Panc1 (cell line): ENCODE measurements around the gene SLC35E3. TPM values are rescaled to one million over a fixed set of nuclear protein-coding genes. Genes with fewer than 3 reads are reported as not detected.

Source experiments
- ATAC-seq: fragments of 200-7000 bp; cut with Tn5 transposase; 2 replicates; pipeline ENCODE4 v1.9.1; 2020; ENCODE audit warnings: mild to moderate bottlenecking, moderate library complexity
- Bru-seq: library from RNA; stranded (reverse); fragments of 400-500 nt; gene quantifications from one replicate; lab custom pipeline; 2021; lab: Mats Ljungman, UMichigan
- BruChase-seq, 2 experiments: library from RNA; stranded (reverse); fragments of 400-500 nt; gene quantifications; one replicate each; lab custom pipeline; 2021; lab: Mats Ljungman, UMichigan
- BruUV-seq: library from RNA; stranded (reverse); fragments of 400-500 nt; replicated peaks from 2 replicates; lab custom pipeline; 2021; lab: Mats Ljungman, UMichigan
- CTCF ChIA-PET: fragments of 300-600 bp; sonication (Branson Sonifier 250); formaldehyde crosslinking; loops from one replicate; lab custom pipeline; 2022; ENCODE audit warnings: antibody characterized with exemption; lab: Charles Lee
- POLR2A ChIA-PET: fragments of 300-600 bp; sonication (Branson Sonifier 250); formaldehyde crosslinking; loops from one replicate; lab custom pipeline; 2022; ENCODE audit warnings: antibody characterized with exemption; lab: Charles Lee
- DNase-seq: peaks from one replicate; pipeline ENCODE4 v3.0.0-alpha.2; 2010; ENCODE audit warnings: low read depth, low spot score
- H3K27ac ChIP-seq: 2 replicates; pipeline ENCODE4 v1.5.1; 2011; ENCODE audit warnings: mild to moderate bottlenecking, low read length, inconsistent platforms
- H3K27me3 ChIP-seq: fragments of 200-500 bp; sonication (Bioruptor generic); 2 replicates; pipeline ENCODE4 v1.6.0; 2014; ENCODE audit warnings: low read length, inconsistent platforms; ENCODE audit not compliant: control insufficient read depth, insufficient read depth
- H3K36me3 ChIP-seq: fragments of 200-500 bp; sonication (Bioruptor generic); 2 replicates; pipeline ENCODE4 v1.5.1; 2014; ENCODE audit warnings: inconsistent platforms, mild to moderate bottlenecking, low read length, moderate library complexity; ENCODE audit not compliant: control insufficient read depth, insufficient read depth
- H3K4me1 ChIP-seq: 2 replicates; pipeline ENCODE4 v1.5.1; 2011; ENCODE audit warnings: inconsistent platforms, mild to moderate bottlenecking, low read length, moderate library complexity; ENCODE audit not compliant: control insufficient read depth, insufficient read depth
- H3K4me3 ChIP-seq, 2 experiments: 2 replicates each; pipeline ENCODE4 v1.5.1; 2011 to 2012; ENCODE audit warnings: low read depth in 2 of 2, low read length in 2 of 2, mild to moderate bottlenecking in 2 of 2, inconsistent platforms in 1 of 2, moderate library complexity in 1 of 2
- H3K9me3 ChIP-seq: fragments of 200-500 bp; sonication (Bioruptor generic); 2 replicates; pipeline ENCODE4 v1.5.1; 2014; ENCODE audit warnings: low read depth, mild to moderate bottlenecking, inconsistent platforms, low read length, moderate library complexity; ENCODE audit not compliant: control insufficient read depth, insufficient read depth
- CTCF ChIP-seq: fragments of 450-650 bp; IDR thresholded peaks from 2 replicates; pipeline ENCODE4 v1.5.1; 2017; ENCODE audit warnings: mild to moderate bottlenecking
- POLR2AphosphoS5 ChIP-seq: IDR thresholded peaks from 2 replicates; pipeline ENCODE4 v1.6.1; 2012; ENCODE audit warnings: mild to moderate bottlenecking, low read depth, low read length, moderate library complexity
- SIN3A ChIP-seq: IDR thresholded peaks from 2 replicates; pipeline ENCODE4 v1.6.1; 2012; ENCODE audit warnings: low read depth, mild to moderate bottlenecking, low read length, moderate library complexity, borderline replicate concordance; ENCODE audit not compliant: insufficient read depth
- TCF7L2 ChIP-seq: IDR thresholded peaks from 2 replicates; pipeline ENCODE4 v1.6.1; 2011; ENCODE audit warnings: mild to moderate bottlenecking, low read depth, low read length, inconsistent platforms
- in situ Hi-C: cut with HindIII; loops from 2 replicates; pipeline ENCODE4 v1.10.0; 2016; ENCODE audit warnings: low sequenced_read_pairs, low pct_unique_long_range_greater_than_20kb
- intact Hi-C: fragments of 100-400 bp; cut with micrococcal nuclease; formaldehyde crosslinking; loops from one replicate; pipeline ENCODE4 v1.10.0; 2022; ENCODE audit not compliant: unreplicated experiment
- long read RNA-seq: library from polyadenylated mRNA; unstranded; transcript quantifications from one replicate; pipeline ENCODE4 v2.0.0, GENCODE V29; 2021; ENCODE audit not compliant: unreplicated experiment
- polyA plus RNA-seq: library from polyadenylated mRNA; unstranded; fragments of >200 nt; gene quantifications from one replicate; pipeline ENCODE4 v1.2.1, GENCODE V29; 2012; ENCODE audit warnings: missing spikeins; ENCODE audit not compliant: insufficient read length
- total RNA-seq: library from RNA; stranded (reverse); gene quantifications from one replicate; pipeline ENCODE4 v1.2.1, GENCODE V29; 2021; ENCODE audit not compliant: unreplicated experiment
- TF ChIP-seq, protein P1 (sequence below), 2 experiments: IDR thresholded peaks; 2 replicates each; pipeline ENCODE4 v1.6.1; 2011 to 2012; ENCODE audit warnings: low read depth in 2 of 2, control low read depth in 1 of 2, low read length in 1 of 2, mild to moderate bottlenecking in 1 of 2, moderate library complexity in 1 of 2; ENCODE audit not compliant: insufficient read depth in 1 of 2

Gene SLC35E3
- total RNA-seq (15.9 TPM), Bru-seq, nascent RNA (percentile 70 among the genes with signal in this experiment), BruChase-seq, experiment 1, labeled RNA remaining after a 2-hour chase (percentile 80 among the genes with signal in this experiment), BruChase-seq, experiment 2, labeled RNA remaining after a 6-hour chase (percentile 80 among the genes with signal in this experiment)
- polyA plus RNA-seq, result 10.2 TPM
- long read RNA-seq, full-length matches to known transcripts, result 50 of 68 reads
- long read RNA-seq, partial matches to known transcripts, result 3 of 68 reads
- long read RNA-seq, other reads (novel, unspliced or antisense), result 15 of 68 reads

- peak within 1 kb of the TSS; percentile 75 to 98 for H3K4me3 ChIP-seq
- TF ChIP-seq, protein P1, sequence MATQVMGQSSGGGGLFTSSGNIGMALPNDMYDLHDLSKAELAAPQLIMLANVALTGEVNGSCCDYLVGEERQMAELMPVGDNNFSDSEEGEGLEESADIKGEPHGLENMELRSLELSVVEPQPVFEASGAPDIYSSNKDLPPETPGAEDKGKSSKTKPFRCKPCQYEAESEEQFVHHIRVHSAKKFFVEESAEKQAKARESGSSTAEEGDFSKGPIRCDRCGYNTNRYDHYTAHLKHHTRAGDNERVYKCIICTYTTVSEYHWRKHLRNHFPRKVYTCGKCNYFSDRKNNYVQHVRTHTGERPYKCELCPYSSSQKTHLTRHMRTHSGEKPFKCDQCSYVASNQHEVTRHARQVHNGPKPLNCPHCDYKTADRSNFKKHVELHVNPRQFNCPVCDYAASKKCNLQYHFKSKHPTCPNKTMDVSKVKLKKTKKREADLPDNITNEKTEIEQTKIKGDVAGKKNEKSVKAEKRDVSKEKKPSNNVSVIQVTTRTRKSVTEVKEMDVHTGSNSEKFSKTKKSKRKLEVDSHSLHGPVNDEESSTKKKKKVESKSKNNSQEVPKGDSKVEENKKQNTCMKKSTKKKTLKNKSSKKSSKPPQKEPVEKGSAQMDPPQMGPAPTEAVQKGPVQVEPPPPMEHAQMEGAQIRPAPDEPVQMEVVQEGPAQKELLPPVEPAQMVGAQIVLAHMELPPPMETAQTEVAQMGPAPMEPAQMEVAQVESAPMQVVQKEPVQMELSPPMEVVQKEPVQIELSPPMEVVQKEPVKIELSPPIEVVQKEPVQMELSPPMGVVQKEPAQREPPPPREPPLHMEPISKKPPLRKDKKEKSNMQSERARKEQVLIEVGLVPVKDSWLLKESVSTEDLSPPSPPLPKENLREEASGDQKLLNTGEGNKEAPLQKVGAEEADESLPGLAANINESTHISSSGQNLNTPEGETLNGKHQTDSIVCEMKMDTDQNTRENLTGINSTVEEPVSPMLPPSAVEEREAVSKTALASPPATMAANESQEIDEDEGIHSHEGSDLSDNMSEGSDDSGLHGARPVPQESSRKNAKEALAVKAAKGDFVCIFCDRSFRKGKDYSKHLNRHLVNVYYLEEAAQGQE (IDR thresholded peaks at IDR 0.05; ENCODE audit: insufficient read depth in 1 of 2, low read depth in 2 of 2, low read length in 1 of 2), result no peak
- TF ChIP-seq TCF7L2 (no peak; the same call in 1 of the 2 replicates), POLR2AphosphoS5 (peak; percentile 95), CTCF (no peak), SIN3A (peak; percentile 94)
- POLR2A ChIA-PET, result interaction anchor here (0.5 to 0.6 kb wide), 2 partner anchors 46 to 108 kb away, joined by 3 to 11 read pairs; no protein-coding TSS in a partner anchor
- no peaks in the 10 kb centered on the region for H3K27me3 ChIP-seq
- BruUV-seq, result TSS peak; percentile 66
- no peaks in the 10 kb centered on the region for H3K9me3 ChIP-seq
- peak within 1 kb of the TSS; percentile 97 for H3K27ac ChIP-seq
- peaks cover 8% of the 10 kb centered on the region; the same call in 1 of the 2 replicates for H3K4me1 ChIP-seq
- in situ Hi-C loops, result no loop called here
- H3K36me3 ChIP-seq, result peaks cover 11% of the 10 kb centered on the region
- peak; percentile 58 for DNase-seq
- CTCF ChIA-PET, result interaction anchor here (0.5 to 0.9 kb wide), 2 partner anchors 64 to 84 kb away, joined by 3 to 10 read pairs; no protein-coding TSS in a partner anchor
- ATAC-seq, result peak; percentile 99
- intact Hi-C loops, result no loop called here
These were observed at the start of gene SLC35E3 for GRCh38 chr12:68745904-68746571. SLC35E3 (plus strand) TSS chr12:68746176; CDS start chr12:68746378, 202 bp downstream.

DNA sequence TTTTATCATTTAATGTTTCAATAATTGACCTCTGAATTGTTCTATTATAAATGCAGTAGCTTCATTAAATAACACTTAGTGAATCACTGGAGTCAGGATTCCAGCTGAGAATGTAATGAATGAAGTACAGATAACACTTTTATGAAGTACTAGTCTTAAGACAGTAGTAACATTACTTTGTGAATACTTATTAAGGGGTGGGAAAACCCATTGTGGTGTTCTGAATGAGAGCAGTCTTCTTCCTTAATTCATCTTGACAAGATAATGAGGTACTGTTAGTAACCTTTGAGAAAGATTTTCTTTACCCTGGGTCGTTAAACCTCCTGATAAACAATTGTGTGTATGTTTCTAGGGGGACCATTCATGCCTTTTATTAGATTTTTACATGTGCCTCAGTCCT, 46.5 kb upstream of the SLC35E3 start:
- POLR2A ChIA-PET, result no interaction called here
- intact Hi-C loops, result no loop called here
- H3K27ac ChIP-seq, result no peak overlapping the region

More for the DNA sequence above, 46.5 kb upstream of the SLC35E3 start:
- Histone ChIP-seq H3K27me3 (no peaks in the 10 kb centered on the region), H3K36me3 (peaks cover 10% of the 10 kb centered on the region; the same call in 1 of the 2 replicates), H3K4me3 (no peak overlapping the region), H3K4me1 (no peaks in the 10 kb centered on the region), H3K9me3 (no peaks in the 10 kb centered on the region)
- no TSS peak for BruUV-seq
- DNase-seq (no peak), ATAC-seq (no peak)
- in situ Hi-C loops, result no loop called here
- TF ChIP-seq TCF7L2 (no peak), SIN3A (no peak), POLR2AphosphoS5 (no peak), CTCF (no peak)
- TF ChIP-seq, protein P1 (IDR thresholded peaks at IDR 0.05; ENCODE audit: insufficient read depth in 1 of 2, low read depth in 2 of 2, low read length in 1 of 2), result no peak
- CTCF ChIA-PET, result no interaction called here
